ENCODE data around the gene STARD3.
"Not testable (repeated sequence)": the region's sequence is repeated elsewhere in the genome, so short reads cannot be mapped to it uniquely, and the experiment has no call there.

Gene STARD3

DNA sequence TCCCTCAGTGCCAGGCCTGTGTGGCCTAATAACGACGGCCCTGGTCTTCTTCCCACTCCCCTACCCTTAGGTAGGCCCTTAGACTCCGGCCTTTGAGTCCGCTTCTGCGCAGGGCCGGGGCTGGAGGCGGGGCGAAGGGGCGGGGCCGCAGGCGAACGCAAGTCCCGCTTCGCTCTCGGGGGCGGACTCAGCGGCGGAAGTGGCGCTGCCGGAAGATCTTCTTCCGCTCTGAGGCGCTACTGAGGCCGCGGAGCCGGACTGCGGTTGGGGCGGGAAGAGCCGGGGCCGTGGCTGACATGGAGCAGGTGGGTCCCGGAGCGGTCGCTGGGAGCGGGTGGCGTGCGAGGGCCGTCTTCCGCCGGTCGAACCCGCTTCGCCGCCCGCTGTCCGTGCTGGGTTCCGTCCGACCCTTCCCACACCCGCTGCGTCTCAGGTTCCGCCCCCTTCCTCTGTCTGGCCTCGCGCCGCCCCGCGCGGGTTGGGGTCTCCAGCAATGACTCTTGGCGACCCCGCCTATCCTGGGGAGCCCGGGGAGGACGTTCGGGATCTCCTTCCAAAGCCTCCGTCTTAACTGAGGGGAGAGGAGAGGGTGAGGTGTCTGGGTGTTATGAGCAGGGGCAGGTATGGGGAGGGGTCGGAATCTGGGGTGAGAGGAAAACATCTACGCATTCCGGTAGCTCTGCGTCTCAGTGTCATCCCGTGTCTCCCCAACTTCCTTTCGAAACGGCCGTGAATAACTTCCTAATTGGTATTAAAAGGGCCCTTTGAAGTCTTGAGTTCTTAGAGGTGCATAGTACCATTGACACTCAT, at the start of gene STARD3:
TSS of gene STARD3 (plus strand) at position 218 of the 810 bp plus-strand sequence. CDS start 16,388 bp downstream, outside the sequence.
- peak in 1 of 2 experiments; percentile 61 for DNase-seq

DNA sequence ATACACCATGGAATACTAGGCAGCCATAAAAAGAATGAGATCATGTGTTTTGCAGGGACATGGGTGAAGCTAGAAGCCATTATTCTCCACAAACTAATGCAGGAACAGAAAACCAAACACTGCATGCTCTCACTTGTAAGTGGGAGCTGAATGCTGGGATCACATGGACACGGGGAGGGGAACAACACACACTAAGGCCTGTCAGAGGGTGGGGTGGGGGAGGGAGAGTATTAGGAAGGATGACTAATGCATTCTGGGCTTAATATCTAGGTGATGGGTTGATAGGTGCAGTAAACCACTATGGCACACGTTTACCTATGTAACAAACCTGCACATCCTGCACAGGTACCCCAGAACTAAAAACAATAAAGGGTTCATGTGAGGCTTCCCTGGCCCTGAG, 46.8 kb upstream of the STARD3 start:
- not testable (repeated sequence) for DNase-seq

DNA sequence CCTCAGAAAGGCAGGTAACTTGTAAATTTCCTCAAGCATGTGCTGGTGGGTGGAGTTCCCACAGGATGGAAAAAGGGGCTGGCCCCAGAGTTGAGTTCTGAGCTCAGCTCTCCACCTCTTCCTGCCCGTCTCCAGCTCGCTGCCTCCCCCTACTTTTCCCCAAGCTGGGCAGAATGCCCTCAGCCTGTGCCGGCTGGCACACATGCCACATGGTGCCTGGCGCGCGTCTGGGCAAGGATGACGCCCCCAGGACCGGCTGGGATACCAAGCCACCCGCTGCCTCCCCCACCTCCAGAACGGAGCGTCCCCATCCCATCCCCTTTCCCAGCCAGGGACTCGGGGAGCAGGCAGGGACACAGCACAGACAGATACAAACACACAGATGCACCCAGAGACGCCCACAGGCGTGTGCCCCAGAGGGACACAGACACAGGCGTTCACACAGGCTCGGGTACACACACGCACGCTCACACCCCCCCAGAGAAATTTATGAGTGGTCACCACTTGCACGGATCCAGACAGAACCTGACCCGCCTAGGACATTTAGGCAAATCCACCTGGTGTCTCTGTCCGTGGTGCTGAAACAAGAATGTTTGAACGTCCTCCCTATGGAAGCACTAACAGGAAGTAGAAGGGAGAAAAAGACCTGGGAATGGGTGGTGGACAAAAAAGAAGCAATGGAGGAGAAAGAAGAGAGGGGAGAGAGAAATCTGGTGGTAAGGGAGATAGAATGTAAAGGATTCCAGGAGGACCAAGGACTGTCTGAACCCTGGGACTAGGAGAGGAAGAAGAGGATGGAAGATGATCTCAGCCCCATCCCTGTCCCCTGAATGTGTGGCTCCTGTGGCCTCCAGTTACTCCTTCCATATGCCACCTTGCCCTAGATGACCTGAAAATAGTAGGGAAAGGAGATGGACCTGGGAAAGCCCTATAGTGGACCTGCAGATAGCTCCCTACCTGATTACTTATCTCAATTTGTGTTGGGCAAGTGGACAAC, 44.7 kb upstream of the STARD3 start:
- peak in 1 of 2 experiments; percentile 34 for DNase-seq

DNA sequence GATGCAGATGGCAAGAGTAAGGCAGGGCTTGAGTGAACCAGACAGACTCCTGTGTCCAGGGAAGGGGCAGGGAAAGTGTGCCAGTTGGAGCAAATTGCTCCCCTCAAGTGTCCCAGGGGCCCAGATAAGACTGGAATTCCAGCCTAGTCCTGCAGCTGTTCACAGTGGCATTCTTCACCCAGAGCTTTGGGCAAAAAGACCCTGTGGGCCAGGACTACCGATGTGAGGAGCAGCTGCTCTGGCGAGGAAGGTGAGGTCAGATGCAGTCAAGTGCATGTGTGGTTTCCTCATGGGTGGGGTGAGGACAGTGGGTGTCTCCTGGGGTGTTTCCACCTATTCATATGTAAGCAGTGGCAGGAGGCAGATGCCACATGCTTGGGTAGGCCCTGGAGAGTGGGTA, 43.6 kb upstream of the STARD3 start:
- no peak for DNase-seq

DNA sequence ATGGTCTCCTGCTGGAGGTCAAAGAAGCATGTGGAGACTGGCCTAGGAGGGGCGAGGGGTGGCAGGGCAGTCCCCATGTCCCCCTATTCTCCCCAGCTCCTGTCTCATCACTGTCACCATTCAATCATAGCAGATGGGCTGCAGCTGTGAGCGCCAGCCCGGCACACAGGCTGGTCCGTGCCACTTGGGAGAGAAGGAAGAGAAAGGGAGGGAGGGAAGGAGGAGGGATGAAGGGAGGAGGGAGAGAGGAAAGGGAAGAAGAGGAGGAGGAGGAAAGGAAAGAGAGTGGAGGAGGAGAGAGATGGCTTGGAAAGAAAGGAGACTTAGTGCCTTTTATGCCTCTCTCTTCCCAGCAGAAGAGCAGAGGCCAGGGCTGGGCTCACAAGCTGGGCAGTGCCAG, 41.6 kb upstream of the STARD3 start:
- no peak for DNase-seq

DNA sequence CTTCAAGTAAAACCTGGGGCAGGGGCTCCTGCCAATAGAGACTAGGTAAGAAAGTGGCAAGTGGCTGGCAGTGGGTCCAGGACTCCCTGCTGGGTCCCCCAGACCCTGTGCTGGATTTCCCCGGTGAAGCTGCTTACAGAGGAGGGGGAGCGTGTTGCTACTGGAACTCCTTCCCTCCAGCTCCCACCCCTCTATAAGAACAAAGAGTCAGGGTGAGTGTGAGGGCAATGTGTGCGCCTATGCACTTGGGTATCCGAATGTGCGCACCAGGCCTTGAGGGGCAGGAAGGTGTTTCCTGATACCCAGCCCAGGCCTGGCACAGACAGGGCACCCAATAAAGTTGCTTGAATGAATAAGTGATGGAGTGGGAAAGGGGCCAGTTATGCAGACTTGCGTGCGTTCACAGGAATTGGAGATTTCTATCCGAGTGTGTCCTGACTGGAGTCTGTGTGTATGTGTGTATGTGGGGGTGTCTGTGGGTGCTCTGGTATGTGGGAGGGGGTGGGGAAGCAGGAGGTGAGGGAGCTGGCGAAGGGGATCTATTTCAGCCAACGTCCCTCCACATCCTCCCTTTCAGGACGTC, 40.9 kb upstream of the STARD3 start:
- DNase-seq = no peak

DNA sequence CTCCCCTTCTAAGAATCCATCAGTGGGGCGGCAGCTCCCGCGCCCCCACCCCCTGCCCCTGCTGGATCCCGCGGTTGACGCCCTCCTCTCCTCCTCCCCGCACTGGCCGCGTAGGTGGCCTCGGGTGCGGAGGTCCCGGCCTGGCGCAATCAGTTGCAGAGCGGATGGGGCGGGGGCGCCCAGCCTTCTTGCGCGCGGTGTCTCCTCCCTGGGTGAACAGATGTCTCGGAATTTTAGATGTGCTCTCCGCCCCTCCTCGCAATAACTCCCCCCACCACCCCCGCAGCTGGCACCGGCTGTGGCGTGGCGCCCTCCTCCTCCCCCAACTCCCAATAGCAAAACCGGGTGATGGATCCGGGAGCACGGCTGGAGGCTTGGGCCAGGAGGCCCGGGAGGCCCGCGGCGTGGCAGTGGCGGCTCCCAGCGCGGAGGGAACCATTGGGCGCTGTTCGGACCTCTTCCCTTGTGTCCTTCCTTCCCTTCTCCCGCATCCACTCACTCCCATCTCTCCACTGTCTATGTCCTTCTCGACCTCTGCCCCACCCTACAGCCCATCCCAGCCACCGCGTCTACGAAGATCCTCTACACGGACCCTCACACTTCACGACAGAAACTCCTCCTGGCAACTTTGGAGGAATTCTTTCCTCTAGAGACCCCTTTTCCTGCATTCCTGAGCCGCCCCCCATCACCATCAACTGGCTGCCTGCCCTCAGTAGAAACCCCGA, 40.2 kb upstream of the STARD3 start:
- DNase-seq = no peak

DNA sequence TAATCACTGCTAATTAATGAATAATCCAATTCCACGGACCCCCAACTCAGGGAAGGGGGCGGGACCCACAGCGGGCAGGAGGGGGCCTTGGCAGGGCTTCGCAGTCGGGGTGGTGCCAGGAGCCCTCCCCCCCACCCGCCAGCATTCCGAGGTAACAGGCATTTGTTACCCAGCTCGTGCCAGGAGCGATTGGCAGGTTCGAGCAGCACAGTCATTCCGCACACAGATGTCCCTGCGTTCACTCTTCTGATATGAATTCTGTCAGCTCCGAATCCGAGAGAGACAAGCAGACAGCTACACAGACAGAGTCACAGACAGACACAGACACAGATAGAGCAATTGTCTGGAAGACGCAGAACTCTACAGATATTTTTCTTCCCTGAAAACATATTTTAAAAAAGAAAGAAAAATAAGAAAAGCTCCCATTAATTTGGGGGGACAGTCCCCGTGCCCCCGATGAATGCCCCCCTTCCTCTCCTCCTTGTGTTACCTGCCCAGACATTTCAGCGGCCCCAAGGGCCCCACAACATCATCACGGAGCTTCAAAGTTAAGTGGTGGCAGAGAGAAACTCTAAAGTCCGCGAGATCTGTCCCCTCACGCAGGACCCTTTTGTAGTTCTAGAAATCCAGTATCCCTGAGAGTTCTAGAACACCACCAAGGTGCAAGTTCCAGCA, 39.4 kb upstream of the STARD3 start:
- DNase-seq = peak in 1 of 2 experiments; percentile 32

DNA sequence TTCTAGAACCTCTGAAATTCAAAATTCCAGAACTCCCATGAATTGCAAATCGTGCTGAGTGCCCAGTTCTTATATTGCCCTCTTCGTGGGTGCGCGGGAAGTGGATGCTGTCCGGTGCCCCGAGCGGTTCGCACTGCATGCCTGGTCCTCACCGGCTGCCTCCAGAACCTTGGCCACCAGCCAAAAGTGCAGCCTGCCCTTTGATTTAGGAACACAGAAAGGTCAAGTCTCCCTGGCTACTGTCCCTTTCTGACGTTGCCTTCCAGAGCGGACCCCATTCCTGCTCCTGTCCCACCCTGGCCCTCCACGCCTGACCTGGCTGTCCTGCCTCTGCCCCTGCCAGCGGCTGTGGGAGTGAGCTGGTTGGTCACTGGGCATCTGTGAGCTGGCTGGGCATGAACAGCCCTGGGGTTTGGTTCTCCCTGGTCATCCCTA, 38.9 kb upstream of the STARD3 start:
- no peak for DNase-seq

DNA sequence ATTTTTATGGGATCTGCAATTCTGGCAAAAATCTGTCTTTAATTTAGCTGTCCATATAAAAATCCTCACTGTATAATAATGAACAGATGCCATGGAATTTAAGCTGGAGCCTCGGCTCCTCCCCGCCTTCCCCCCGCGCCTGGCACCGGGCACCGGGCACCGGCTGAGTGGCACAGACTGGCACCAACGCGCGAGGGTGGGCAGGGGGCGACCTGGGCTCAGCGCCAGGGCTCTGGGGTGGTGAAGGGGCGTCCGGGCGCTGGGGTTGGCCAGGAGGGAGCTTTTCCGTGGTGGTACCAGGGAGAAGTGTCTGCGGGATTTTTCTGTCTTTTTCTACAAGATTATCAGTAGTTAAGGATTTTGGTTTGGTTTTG, 38.3 kb upstream of the STARD3 start:
- no peak for DNase-seq

DNA sequence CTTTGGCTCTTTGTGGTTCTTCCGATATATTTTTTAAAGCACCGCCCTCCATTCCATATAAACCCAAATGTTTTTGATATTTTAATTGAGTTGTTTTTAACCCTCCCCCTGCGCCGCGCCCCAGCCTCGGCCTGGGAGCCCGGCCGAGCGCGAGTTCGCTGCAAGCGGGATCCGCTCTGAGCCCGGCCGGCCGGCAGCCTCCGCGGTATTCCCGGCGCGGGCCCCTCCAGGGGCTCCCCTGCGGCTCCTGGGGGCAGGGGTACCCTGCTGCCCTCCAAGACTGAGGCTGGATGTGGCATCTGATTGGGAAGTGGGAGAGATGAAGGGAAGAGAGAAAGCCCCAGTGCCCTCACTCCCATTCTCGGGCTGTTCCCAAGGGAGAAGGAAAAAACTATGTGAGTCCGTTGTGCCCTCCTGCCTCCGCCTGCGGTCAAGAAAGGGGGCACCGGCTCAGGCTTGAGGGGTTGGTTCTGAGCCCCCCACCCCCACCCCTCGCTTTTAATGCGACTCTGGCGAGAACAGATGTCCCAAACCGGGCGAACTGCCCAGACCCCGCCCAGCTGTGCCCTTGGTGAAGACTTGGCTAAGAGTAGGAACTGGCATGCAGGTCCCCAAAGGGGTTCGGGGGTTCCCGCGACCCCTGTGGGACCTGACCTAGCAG, 37.8 kb upstream of the STARD3 start:
- no peak for DNase-seq

DNA sequence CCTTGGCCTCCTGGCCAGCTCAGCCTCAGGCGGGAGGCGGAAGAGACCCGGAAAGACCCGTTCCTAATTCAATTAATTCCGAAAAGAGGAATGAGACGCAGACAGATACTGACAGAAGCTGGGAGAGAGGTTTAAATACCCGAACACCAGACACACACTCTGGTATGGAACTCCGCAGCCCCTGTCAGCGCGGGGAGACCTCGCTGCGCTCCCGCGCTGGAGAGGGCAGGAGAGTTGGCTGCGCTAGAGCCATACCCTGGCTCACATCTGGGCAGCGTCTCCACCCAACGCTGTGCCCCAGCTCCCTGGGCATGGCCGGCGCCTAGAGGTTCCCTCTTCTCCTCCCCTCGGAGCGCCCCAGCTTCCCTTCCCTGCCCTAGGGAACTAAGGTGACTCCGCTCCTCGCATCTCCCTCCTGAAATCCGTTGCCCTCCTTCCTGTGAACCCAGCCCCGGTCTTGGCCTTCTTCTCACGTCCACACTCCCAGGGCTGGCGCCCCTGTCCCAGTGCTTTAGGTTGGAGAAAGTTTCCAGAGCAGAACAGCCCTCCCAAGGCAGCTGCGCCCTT, 37.2 kb upstream of the STARD3 start:
- no peak for DNase-seq

DNA sequence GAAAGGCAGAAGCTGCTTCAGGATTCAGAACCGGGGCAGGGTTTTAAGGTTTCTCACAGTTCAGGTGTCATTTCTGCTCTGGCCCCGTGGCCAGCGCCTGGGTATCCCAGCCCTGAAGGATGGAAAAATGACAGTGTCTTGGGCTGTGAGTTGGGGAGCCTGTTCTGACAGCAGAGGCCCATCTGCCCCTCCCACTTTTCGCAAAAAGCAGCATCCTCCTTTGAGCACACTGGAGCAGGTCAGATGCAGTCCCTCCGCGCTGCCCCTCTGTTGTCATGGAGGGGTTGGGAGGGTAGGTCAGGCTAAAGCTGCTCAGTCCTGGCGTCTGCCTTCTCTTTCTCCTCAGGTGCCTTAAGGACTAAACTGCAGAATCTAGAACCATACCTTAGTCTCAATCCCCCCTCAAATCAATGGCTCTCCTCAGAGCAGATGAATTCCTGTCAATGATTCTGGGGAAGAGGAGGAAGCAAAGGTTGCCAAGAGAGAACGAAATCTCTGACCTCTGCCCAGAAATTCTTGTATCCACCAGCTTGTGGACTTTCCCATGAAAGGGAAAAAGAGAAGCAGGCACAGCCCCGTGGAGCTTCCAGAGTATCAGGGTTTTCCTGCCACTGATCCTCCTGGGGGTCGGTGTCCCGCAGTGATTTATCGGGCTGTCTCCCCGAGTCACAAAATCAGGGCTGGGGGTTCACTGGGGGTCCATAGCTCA, 36.5 kb upstream of the STARD3 start:
- DNase-seq = peak in 1 of 2 experiments; percentile 19

DNA sequence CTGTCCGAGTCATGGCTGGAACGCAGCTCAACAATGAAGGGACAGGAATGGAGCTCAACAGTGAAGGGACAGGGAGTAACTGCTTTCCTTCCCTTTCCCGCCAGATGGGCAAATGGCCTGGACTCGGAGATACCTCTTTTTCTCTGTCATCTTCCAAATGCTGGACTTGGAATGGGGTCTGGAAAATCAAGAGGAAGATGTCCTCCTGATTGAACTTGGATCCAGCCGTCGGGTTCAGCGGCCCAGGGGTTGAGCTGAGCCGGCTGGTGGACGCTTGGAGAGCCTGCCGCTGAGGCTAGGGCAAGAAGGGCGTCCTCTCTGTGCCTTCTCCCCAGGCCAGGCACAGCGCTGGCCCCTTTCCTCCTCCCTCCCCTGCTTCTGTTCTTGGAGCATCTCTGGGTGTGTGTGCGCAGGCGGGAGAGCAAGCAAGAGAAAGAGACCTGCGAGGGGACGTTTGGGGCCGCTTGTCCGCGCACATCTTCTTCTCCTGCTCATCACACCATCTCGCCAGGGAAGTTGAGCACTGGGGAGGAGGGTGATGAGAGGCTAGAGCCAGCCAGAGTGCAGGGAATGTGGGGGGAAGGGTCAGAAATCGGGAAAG, 35.8 kb upstream of the STARD3 start:
- DNase-seq = peak in 1 of 2 experiments; percentile 48

DNA sequence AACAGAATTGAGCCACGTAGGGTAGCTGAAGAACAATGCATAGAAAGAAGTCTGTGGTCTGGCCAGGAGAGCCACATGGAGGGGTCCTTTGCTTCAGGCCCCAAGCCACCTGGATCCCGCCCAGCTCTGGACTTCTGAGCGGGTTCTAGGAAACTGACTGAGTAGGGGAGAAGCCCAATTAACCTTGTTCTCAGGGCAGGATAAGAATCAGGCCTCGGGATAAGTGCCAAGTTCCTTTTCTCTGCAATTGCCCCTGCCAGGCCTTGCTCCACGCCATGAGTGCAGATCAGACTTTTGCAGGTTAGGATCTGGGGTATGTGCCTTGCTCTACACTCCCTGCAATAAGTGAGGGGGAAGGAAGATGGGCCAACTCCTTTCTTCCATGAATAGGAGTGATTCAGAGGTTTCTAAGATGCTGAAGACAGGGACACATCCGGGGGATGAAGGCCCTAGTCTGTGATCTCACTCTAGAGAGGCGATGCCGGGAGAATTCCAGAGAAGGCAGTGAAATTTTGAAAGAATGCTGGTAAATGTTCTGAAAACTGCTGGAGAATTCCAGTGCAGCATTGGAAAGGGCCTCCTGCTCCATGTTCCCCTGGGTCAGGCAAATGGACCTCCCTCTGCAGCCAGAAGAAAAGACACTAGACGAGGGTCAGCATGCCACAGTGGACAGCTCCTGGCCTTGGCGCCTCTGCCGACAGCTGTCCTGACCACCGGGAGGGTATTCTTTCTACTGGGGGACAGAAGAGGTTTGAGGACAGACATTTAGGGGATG, 35.0 kb upstream of the STARD3 start:
- no peak for DNase-seq

DNA sequence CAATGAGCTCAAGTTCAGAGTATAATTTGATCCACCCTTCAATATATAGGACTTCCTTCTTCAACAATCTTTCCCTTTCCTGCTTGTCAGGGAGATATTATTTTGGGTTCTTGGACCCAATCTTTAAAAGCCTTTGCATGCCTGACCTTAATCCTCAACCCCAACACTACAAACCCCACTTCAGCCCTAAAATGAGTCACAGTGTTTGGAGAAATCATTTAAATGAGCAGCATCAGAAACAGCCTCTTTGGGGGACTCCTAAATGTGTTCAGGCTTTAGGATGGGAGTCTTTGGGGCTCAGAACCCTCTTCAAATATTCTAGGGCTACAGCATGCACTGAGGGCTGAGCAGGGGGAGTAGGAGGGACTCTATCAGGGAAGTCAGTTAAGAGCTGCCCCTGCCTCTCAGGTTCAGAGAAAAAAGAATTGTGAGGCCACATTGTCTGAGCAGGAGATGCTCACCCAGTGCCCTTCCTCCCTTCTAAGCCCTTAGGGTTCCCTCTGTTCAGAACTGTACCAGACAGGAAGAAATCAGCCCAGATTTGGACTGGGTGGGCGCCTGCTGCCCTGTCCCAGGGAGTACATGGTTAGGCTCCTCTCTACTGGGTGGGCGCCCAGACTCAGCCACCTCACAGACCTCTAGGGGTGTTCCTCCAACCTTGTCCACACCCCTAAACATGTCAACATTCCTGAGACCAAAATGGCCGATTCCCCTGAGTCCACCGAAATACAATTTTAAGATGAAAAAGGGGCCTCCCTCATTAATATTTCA, 34.2 kb upstream of the STARD3 start:
- no peak for DNase-seq

DNA sequence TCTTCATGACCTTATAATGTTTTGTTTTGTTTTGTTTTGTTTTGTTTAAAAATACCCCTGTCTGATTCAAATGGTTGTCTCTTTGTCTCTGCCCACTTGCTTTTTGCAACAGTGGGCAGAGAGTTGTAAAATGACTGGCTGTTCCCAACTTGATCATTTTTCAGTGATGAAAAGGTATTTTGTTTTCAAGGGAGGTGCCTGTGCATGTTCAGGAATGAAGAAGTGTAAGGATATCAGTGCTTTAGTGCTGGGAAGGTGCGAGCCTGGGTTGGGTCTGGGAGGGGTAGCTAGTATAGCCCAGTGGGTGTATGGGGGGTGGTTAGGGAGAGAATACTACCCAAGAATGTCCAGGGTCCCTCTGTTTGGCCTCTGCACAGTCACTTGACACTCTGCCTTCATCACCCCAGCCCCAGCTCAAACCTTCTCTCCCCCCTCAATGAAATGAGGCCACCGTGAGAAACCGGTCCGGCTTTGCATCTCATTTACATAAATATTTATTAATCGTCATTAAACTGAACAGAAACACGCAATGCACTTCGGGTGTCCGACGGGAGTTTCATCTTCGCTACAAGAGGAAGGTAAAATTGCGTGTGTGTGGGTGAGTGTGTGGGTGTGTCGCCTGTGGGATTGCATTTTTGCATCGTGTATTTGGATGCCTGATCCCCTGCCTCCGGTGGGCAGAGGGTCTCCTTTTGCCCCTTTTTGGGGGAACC, 33.5 kb upstream of the STARD3 start:
- DNase-seq = no peak
